ENCODE data around the gene MDK.

Gene MDK

DNA sequence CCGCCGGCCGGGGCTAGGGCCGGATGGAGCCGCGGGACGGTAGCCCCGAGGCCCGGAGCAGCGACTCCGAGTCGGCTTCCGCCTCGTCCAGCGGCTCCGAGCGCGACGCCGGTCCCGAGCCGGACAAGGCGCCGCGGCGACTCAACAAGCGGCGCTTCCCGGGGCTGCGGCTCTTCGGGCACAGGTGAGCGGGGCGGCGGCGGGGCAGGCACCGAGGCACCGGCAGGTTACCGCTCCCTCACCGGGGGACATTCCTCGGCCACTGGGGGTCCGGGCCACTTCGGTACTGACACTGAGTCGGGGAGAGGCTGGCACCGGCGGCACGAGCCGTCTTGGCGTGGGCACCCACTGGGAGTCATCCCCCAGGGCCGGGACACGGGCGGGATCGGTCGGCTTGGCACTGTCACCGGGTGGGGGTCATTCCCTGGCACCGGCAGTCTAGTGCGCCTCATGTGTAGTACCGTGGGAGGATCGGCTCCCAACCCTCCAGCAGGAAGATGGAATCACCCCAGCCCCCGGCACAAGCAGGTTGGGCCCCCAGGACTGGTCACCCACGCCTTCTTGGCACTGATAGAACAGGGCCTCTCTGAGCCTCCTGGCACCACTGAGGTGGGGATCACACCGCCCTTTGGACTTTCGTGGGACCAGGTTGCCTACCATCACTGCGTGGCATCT is 33.7 kb upstream of the MDK start:
- CTCF ChIA-PET = interaction anchor here (0.6 to 21.1 kb wide), 16 partner anchors 13 to 271 kb away, joined by 3 to 452 read pairs (median 4); no protein-coding TSS in a partner anchor
- DNase-seq (ENCODE audit: extremely low spot score) = no peak
- TF ChIP-seq CTCF (IDR thresholded peaks at IDR 0.05; ENCODE audit: control extremely low read depth, extremely low read depth, low read depth, missing control alignments) = no peak
- POLR2A ChIA-PET = no interaction called here

GRCh38 chr11:46348566-46349401 is 32.7 kb upstream of the MDK start:
- CTCF ChIA-PET = interaction anchor here (0.7 to 21.1 kb wide), 13 partner anchors 9 to 180 kb away, joined by 3 to 452 read pairs (median 4); no protein-coding TSS in a partner anchor
- no peak for DNase-seq (ENCODE audit: extremely low spot score)
- TF ChIP-seq CTCF (IDR thresholded peaks at IDR 0.05; ENCODE audit: control extremely low read depth, extremely low read depth, low read depth, missing control alignments) = no peak

GRCh38 chr11:46350695-46351094 is 30.8 kb upstream of the MDK start:
- ChIA-PET CTCF (interaction anchor here (1.4 to 21.1 kb wide), 10 partner anchors 10 to 187 kb away, joined by 4 to 452 read pairs (median 14); partner anchors contain the start of gene CREB3L1), POLR2A (no interaction called here)
- DNase-seq (ENCODE audit: extremely low spot score) = no peak
- no peak for TF ChIP-seq CTCF (IDR thresholded peaks at IDR 0.05; ENCODE audit: control extremely low read depth, extremely low read depth, low read depth, missing control alignments)

More at GRCh38 chr11:46348566-46349401, 32.7 kb upstream of the MDK start:
- POLR2A ChIA-PET = no interaction called here

- DNase-seq (ENCODE audit: extremely low spot score) = no peak
- POLR2A ChIA-PET = no interaction called here
- TF ChIP-seq CTCF (IDR thresholded peaks at IDR 0.05; ENCODE audit: control extremely low read depth, extremely low read depth, low read depth, missing control alignments) = no peak
- CTCF ChIA-PET = interaction anchor here (1.3 to 21.1 kb wide), 13 partner anchors 10 to 187 kb away, joined by 3 to 452 read pairs (median 9); partner anchors contain the start of gene CREB3L1
Observed at GRCh38 chr11:46351148-46351547, 30.3 kb upstream of the MDK start.

DNA sequence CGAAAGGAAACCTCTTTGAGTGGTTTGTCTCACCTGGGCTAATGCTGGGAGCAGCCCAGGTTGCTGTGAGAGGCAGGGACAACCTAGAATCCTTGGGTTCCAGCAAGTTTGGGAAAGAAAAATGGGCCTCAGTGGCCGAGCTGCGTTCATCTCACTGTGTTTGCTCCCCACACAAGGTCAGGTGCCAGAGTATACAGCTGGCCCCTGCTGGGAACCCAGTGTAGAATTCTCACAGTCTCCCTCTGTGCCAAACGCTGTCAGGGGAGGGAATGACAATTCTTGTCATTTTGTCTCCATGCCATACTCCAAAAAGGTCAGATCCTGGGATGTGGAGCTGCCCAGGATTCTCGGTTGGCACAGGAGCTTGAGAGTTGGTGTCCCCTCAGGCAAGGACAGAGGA is 29.9 kb upstream of the MDK start:
- CTCF ChIA-PET = interaction anchor here (1.0 to 21.1 kb wide), 23 partner anchors 11 to 193 kb away, joined by 3 to 452 read pairs (median 5); partner anchors contain the start of gene CREB3L1
- no peak for DNase-seq (ENCODE audit: extremely low spot score)
- POLR2A ChIA-PET = no interaction called here
- no peak for TF ChIP-seq CTCF (IDR thresholded peaks at IDR 0.05; ENCODE audit: control extremely low read depth, extremely low read depth, low read depth, missing control alignments)

DNA sequence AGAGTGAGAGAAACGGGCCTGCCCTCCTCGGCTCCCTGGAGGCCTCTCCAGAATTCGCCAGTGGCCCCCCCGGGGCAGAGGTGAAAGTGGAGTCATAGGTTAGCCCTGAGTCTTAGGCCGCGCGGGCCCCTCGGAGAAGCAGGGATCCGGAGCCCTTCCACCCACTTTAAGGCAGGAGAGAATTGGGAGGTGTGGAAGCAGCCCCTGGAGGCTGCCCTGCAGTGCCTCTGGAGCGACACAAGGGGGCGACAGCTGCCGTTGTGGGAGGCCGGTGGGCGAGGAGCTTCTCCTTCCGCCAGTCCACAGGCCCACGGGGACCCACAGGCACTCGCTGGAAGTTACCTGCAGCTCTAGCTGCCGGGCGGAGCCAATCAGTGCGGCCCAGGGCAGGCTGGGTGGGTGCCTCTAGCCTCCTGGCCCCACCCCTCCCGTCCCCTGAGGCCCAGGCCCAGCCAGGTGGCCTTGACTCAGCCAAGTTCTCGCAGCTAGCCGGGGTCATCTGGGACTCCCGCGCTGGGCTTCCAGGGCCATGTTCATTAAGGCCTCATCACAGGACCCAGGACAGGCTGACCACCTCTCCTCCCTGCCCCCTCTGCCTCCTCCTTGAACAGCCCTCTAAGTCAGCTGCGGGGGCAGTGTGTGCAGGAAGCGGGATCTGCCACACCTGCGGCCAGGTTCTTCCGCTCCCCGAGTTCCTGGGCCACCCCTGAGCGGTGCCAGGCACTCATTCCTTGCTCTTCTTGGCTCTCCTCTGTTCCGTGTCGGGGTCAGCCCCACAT is 29.2 kb upstream of the MDK start:
- ChIA-PET POLR2A (no interaction called here), CTCF (interaction anchor here (1.0 to 21.1 kb wide), 28 partner anchors 8 to 193 kb away, joined by 3 to 452 read pairs (median 4); partner anchors contain the start of gene CREB3L1)
- peak; percentile 69 for DNase-seq (ENCODE audit: extremely low spot score)
- TF ChIP-seq CTCF (IDR thresholded peaks at IDR 0.05; ENCODE audit: control extremely low read depth, extremely low read depth, low read depth, missing control alignments) = peak; percentile 87
